HG03565 (cell line): ENCODE results near the gene CUBN.
A peak's percentile ranks its signal among the peaks of the same experiment; 100 is the strongest.

Experiments
- ATAC-seq: cut with Tn5 transposase; IDR thresholded peaks from one replicate; pipeline ENCODE4 v1.9.1; 2021; ENCODE audit warnings: mild to moderate bottlenecking, moderate library complexity; ENCODE audit not compliant: unreplicated experiment

CUBN gene

GRCh38 chr10:16798571-16798970, 331.0 kb downstream of the CUBN start:
- ATAC-seq = no peak

GRCh38 chr10:16795410-16796073, 334.1 kb downstream of the CUBN start:
- ATAC-seq = no peak

DNA sequence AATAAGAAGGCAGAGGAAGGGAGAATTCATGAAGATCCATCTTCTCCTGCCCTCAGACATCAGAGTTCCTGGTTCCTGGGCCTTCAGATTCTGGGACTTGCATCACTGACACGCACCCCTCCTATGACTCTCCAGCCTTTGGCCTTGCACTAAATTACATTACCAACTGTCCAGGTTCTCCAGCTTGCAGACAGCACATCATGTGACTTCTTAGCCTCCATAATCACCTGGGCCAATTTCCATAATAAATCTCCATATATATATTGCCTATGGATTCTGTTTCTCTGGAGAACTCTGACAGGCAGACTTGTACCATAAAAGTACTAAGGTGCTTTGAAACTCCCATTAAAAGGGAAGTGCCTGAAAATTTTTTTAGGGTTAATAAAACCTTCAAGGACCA, 335.6 kb downstream of the CUBN start:
- ATAC-seq = no peak

- no peak for ATAC-seq
Observed at GRCh38 chr10:16792675-16793074, 336.9 kb downstream of the CUBN start.

GRCh38 chr10:16789765-16790164, 339.8 kb downstream of the CUBN start:
- no peak for ATAC-seq

DNA sequence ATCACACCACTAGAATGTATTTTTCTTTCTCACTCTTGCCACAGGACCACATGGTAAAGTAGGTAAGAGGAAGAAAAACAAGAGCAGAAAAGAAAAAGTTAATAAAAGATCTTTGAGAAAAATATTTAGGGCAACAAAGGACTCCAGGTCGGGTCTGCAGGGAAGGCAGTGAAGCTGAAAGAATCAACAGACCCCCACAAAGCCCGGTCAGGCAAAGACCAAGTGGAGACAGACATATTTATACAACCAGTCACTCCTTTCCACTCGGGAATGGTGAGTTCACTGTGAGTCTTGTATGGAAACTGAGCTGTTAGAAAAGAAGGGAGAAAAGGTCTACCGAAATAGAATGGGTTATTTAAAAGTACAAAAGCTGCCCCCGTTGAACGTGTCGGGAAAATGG, 340.4 kb downstream of the CUBN start:
- ATAC-seq = no peak

GRCh38 chr10:16788778-16789177, 340.8 kb downstream of the CUBN start:
- no peak for ATAC-seq

DNA sequence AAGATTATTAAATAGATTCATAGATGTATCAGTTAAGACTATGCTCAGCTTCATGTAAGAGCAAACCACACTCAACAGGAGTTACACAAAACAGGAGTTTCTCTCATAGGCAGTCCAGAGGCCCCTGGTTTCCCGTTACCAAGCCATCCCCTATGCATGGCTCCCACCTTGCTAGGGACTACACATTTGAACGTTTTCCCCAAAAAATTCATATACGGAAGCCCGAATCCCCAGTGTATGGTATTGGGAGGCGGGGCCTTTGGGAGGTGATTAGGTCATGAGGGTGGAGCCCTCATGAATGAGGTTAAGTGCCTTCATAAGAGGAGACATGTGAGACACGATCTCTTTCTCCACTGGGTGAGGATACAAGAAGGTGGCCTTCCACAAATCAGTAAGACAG, 341.5 kb downstream of the CUBN start:
- ATAC-seq = peak; percentile 30

GRCh38 chr10:16787361-16787791, 342.2 kb downstream of the CUBN start:
- ATAC-seq = peak; percentile 69

- ATAC-seq = no peak
Observed at GRCh38 chr10:16780338-16780880, 349.2 kb downstream of the CUBN start.

DNA sequence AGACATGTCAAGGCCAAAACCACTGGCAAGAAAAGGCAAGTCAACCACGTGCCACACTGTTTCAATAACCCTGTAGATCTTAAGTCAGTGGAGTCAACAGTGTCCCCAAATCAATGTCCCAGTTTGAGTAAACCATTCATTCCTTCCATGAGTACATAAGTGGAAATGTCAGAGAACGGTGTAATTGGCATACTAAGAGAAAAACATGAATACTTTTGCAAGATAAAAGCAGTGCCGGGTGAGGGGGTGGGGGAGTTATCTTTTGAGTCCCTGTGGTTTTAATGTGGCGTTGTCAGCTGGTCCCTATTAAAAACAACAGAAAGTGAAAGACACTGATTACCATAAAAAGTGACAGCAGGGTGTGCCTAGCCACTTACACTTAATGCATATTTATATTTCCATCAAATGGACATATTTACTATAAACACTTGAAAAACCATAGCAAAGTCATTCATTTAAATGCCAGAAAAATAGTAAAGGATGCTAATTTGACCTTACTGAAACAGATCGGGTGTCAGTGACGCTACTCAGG, 350.2 kb downstream of the CUBN start:
- ATAC-seq = peak; percentile 87

- peak; percentile 45 for ATAC-seq
Observed at GRCh38 chr10:16777473-16778370, 351.9 kb downstream of the CUBN start.

DNA sequence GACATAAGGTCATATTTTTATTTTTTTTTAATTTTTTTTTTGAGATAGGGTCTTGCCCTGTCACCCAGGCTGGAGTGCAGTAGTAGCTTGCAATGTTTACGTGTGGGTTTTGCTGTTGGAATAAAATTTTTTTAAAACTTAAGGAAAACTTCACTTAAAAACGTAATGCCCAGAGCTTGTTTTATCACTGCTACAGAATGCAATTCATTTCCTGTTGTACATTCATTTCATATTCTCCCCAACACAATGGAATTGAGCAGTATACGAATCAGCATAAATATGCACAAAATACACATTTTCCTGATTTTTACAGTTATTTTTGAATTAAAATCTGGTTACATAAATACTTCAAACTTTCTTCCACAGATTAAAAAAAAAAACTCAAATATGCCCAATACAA, 352.7 kb downstream of the CUBN start:
- ATAC-seq = no peak
